HUES48 (cell line): ENCODE data around the gene GNB1.
A peak's percentile ranks its signal among the peaks of the same experiment; 100 is the strongest.
"Not testable (repeated sequence)": the region's sequence is repeated elsewhere in the genome, so short reads cannot be mapped to it uniquely, and the experiment has no call there.

Experiments used
- H3K27ac ChIP-seq: one replicate; pipeline ENCODE4 v1.7.0; 2013; ENCODE audit warnings: low read depth, low read length, inconsistent platforms
- H3K27me3 ChIP-seq: 2 replicates; pipeline ENCODE4 v1.6.1; 2013; ENCODE audit warnings: mild to moderate bottlenecking, low read length; ENCODE audit not compliant: control insufficient read depth, insufficient read depth
- H3K36me3 ChIP-seq: 2 replicates; pipeline ENCODE4 v1.6.1; 2013; ENCODE audit warnings: low read length; ENCODE audit not compliant: control insufficient read depth, insufficient read depth
- H3K4me1 ChIP-seq: 2 replicates; pipeline ENCODE4 v1.6.1; 2013; ENCODE audit warnings: mild to moderate bottlenecking, low read length; ENCODE audit not compliant: control insufficient read depth, insufficient read depth
- H3K4me3 ChIP-seq: 2 replicates; pipeline ENCODE4 v1.5.1; 2013; ENCODE audit warnings: mild to moderate bottlenecking, low read depth, low read length
- H3K9ac ChIP-seq: 2 replicates; pipeline ENCODE4 v1.6.1; 2013; ENCODE audit warnings: mild to moderate bottlenecking, low read depth, low read length, moderate library complexity
- H3K9me3 ChIP-seq: 2 replicates; pipeline ENCODE4 v1.6.1; 2013; ENCODE audit warnings: low read length; ENCODE audit not compliant: control insufficient read depth, insufficient read depth

The GNB1 gene

DNA sequence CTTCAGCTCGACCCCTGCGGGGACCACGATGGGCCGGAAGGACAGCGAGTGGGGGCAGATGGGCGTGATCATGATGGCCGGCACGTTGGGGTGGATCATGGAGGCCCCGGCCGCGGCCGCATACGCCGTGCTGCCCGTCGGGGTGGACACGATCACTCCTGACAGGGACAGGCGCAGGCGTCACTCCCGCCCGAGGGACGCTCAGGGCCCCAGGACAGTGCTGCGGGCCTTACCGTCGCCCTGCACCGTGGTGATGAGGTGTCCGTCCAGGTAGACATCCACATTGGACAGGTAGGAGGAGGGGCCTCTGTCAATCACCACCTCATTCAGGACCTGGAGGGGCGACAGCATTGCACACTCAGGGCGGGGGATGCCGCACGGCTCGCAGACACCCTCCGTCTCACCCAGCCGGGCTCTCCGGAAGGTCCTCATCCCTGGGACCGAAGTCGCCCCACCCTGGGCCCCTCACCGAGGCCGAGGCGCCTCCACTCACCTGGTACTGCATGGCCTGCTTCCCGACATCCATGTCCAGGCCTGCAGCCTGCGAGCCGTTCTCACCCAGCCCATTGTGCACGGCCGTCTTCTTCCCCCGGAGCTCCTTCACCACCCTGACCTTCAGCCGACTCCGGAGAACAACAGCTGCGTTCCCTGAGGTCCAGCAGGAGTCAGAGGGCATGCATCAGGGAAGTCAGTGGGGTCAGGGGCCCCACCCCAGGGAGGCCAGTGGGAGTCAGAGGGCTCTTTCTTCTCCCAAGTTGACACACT, 136.7 kb downstream of the GNB1 start:
- Histone ChIP-seq H3K27ac (no peak overlapping the region), H3K4me1 (no peaks in the 10 kb centered on the region), H3K4me3 (no peak overlapping the region), H3K9me3 (no peaks in the 10 kb centered on the region), H3K27me3 (no peaks in the 10 kb centered on the region), H3K36me3 (peaks cover 70% of the 10 kb centered on the region), H3K9ac (no peak overlapping the region)

DNA sequence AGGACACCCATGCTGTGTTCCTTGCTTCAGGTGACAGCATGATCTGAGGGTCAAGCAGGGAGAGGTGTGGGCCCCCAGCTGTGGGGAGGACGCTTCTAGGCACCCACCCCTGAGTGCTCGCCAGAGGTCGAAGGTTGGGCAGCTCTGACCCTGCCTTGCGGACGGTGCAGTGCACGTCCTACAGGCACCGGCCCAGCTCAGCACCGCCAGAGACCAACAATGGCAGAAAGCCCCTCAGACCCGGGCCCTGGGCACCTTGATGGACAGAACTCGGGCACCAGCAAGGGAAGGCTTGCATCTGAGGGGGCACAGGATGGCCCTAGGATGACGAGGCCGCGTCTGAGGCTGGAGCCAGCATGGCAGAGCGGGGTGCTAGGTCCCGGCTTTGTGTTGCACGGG, 137.3 kb downstream of the GNB1 start:
- Histone ChIP-seq H3K9me3 (no peaks in the 10 kb centered on the region), H3K36me3 (peaks cover 63% of the 10 kb centered on the region), H3K4me1 (no peaks in the 10 kb centered on the region), H3K4me3 (no peak overlapping the region), H3K9ac (no peak overlapping the region), H3K27ac (no peak overlapping the region), H3K27me3 (no peaks in the 10 kb centered on the region)

- Histone ChIP-seq H3K9ac (no peak overlapping the region), H3K4me1 (no peaks in the 10 kb centered on the region), H3K4me3 (no peak overlapping the region), H3K9me3 (no peaks in the 10 kb centered on the region), H3K27me3 (no peaks in the 10 kb centered on the region), H3K36me3 (peaks cover 56% of the 10 kb centered on the region), H3K27ac (peak overlapping the region; percentile 33)
These were observed 138.0 kb downstream of the GNB1 start for GRCh38 chr1:1752636-1753606.

- Histone ChIP-seq H3K4me3 (no peak overlapping the region), H3K4me1 (no peaks in the 10 kb centered on the region), H3K27me3 (no peaks in the 10 kb centered on the region), H3K27ac (peak overlapping the region; percentile 33), H3K9ac (no peak overlapping the region), H3K36me3 (peaks cover 49% of the 10 kb centered on the region), H3K9me3 (no peaks in the 10 kb centered on the region)
These were observed 138.7 kb downstream of the GNB1 start for GRCh38 chr1:1752190-1752589.

GRCh38 chr1:1749941-1750340, 140.9 kb downstream of the GNB1 start:
- not testable (repeated sequence) for H3K9ac ChIP-seq

DNA sequence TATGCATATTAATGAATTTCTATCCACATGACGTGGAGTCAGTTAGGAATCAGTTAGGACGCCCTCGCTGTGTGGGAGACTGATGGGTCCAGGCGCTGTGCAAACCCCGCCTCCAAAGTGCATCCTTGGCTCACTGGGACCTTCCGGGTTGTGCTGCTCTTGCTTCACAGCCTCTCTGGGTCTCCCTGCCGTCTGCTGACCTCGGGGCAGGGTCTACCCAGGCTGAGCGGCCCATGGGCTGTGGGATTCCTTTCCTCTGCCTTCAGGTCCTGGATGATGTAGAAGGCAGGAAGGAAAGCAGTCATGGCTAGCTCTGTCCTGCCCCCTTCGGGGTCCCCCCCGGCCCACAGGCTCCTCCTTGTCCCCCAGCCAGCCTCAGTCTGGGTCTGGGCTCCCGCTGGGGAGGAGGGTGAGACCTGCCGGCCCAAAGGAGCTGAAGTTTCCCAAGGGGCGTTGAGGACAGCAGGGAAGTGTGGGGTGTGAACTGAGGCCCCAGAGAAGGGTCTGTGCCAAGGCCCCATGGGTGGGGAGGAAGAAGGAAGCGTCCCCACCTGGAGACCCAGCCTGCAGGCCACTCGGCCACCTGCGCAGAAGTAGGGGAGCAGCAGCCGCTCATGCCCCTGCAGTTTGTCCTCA, 142.1 kb downstream of the GNB1 start:
- Histone ChIP-seq H3K36me3 (peaks cover 18% of the 10 kb centered on the region), H3K9ac (no peak overlapping the region), H3K9me3 (no peaks in the 10 kb centered on the region), H3K4me3 (no peak overlapping the region), H3K27me3 (no peaks in the 10 kb centered on the region), H3K4me1 (no peaks in the 10 kb centered on the region), H3K27ac (no peak overlapping the region)

More at GRCh38 chr1:1749941-1750340, 140.9 kb downstream of the GNB1 start:
- not testable (repeated sequence) for H3K4me1 ChIP-seq, H3K9me3 ChIP-seq, H3K4me3 ChIP-seq, H3K27ac ChIP-seq, H3K27me3 ChIP-seq
- H3K36me3 ChIP-seq: peaks cover 28% of the 10 kb centered on the region

GRCh38 chr1:1746566-1746909, 144.3 kb downstream of the GNB1 start:
- H3K4me3 ChIP-seq: peak overlapping the region; percentile 58; the same call in 1 of the 2 replicates
- H3K9ac ChIP-seq, H3K36me3 ChIP-seq, H3K4me1 ChIP-seq, H3K27me3 ChIP-seq, H3K9me3 ChIP-seq: not testable (repeated sequence)
- peak overlapping the region; percentile 88 for H3K27ac ChIP-seq

DNA sequence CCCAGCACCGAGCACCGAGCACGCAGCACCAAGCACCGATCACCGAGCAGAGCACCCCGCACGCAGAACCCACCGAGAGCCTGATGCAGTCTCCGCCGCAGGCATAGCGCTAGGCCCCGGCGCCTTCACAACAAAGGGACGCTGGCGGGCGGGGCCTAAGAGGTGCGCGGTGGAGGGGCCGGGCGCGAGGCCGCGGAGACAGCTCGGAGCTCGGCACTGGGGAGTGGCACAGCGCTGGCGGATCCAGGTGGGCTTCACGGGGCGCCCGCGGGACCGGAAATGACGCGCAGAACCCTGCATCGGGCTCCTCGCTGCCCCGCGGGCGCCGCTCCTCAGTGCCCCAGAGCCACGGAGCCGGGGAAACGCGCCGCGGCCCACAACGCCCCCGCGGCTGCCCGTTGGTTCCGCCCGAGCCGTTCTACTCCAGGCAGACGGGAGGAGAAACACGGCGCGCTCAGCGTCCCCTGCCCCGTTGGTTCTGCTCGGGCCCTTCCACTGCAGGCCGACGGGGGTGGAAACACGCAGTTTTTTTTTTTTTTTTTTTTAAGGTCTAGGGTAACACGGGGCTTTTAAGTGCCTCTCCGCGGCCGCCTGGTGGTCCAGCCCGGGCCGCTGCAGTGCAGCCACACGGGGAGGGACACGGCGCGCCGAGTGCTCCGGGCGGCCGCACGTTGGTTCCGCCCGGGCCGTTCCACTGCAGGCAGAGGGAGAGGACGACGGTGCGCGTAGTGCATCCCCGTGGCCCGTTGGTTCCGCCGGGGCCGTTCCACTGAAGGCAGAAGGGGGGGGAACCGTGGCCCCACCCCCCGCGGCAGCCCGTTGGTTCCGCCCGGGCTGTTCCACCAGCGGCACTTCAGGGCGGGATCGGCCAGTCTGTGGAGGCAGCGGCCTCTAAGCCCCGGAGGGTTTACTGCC, 145.0 kb downstream of the GNB1 start:
- Histone ChIP-seq H3K27ac (peak overlapping the region; percentile 88), H3K9ac (peak overlapping the region; percentile 77; the same call in 1 of the 2 replicates), H3K4me3 (peak overlapping the region; percentile 58)
- not testable (repeated sequence) for H3K27me3 ChIP-seq, H3K9me3 ChIP-seq, H3K36me3 ChIP-seq, H3K4me1 ChIP-seq

DNA sequence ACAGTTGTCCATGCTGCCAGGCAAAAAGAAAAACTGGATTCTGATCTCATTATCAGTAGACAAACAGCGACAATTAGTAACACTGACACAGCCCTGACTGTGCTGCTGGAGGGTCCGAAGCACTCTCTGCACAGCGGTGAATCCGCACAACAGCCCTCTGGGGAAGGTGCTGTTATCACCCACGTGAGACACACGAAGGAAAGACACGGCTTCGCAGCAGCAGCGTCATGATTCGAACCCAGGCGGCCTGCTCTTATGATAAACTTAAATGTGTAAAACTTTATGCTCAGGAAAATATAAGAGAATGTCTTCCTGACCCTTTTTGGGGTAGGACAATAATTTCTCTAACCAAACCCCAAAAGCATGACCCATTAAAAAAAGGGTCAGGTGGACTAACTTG, 148.4 kb downstream of the GNB1 start:
- H3K27me3 ChIP-seq, H3K27ac ChIP-seq, H3K9me3 ChIP-seq: not testable (repeated sequence)

GRCh38 chr1:1741013-1741412, 149.9 kb downstream of the GNB1 start:
- not testable (repeated sequence) for H3K27me3 ChIP-seq, H3K27ac ChIP-seq, H3K36me3 ChIP-seq, H3K9me3 ChIP-seq, H3K9ac ChIP-seq, H3K4me1 ChIP-seq, H3K4me3 ChIP-seq

More for the DNA sequence above, 148.4 kb downstream of the GNB1 start:
- not testable (repeated sequence) for H3K36me3 ChIP-seq, H3K4me1 ChIP-seq, H3K4me3 ChIP-seq, H3K9ac ChIP-seq
